ENCODE measurements around the gene SSBP3.
"Not testable (repeated sequence)": the region's sequence is repeated elsewhere in the genome, so short reads cannot be mapped to it uniquely, and the experiment has no call there.

Gene SSBP3

DNA sequence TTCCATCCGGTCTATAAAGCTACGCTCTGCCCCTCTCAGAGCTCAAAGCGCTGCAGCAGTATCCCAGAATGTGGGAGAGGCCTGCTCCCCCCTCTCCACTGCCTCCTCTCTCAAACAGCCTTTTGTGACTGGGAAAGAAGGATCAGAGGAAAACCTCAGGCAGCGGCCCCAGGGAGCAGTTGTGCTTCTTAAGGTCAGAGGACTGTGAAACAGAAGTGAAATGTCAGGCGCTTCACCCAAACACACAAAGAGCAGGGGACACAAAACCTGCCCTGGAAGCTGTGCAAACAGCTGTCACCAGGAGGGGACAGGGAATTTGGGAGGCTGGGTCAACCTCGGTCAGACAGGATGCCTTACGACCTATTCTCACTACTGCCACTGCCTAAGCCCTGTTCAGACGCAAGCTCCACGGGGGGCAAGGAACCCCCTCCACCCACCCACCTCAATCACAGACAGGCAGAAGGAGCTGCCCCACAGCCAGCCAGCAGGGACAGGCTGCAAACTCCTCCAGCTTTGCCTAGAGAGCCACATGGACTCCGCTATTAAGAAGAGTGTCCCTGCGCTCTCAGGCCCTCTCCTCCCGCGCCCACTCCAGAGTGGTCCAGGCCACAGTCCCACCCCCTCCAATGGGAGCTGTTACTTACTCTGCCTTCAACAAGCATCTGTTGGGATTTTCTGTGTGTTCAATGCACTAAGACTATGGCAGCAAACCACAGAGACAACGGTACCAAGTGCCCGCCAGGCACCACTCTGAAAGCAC, 14.6 kb downstream of the SSBP3 start:
- no peak for DNase-seq

DNA sequence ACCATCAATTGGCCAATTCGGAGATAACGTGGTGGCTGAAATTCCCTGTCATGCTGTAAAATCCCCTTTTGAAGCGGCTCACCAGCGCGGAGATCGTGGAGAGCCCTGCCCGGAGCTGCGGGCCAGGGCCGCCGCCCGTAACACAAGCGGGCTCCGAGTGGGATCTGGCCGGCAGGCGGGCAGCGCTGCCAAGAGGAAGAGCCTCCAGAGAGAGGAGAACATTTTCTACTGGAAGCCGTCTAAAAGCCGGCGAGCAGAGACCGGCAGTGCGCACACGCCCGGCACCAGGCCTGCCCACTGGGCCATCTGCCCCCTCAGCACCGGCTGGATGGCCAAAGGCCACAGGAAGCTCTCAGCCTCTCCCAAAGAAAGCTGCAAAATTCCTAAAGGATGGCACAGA, 15.5 kb downstream of the SSBP3 start:
- no peak for DNase-seq

DNA sequence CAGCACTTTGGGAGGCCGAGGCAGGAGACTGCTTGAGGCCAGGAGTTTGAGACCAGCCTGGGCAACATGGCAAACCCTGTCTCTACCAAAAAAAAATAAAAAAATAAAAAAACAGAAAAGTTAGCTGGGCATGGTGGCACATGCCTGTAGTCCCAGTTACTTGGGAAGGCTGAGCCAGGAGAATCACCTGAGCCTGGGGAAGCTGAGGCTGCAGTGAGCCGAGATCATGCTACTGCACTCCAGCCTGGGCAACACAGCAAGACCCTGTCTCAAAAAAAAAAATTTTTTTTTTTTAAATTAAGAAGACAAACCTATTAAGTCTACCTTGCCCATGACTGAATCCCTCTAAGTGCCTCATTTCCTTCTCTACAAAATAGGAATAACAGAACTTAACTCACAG, 16.6 kb downstream of the SSBP3 start:
- DNase-seq: not testable (repeated sequence)

DNA sequence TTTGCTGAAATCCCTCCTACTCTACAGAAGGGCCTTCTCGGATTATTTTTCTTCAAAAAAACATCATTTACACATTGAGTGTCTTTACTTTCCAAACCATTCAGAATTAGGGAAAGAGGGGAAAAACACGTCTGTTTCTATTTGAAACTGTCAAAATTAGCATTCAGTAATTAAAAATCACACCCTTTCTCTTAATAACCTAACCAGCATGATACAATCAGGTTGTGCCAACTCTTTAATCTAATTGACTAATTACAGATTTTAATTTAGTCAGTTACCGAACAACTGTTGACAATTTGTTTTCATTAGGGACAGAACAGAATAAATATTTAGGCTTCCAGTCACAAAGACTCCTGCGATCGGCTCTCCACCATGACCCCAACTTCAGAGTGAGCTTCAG, 18.8 kb downstream of the SSBP3 start:
- no peak for DNase-seq

DNA sequence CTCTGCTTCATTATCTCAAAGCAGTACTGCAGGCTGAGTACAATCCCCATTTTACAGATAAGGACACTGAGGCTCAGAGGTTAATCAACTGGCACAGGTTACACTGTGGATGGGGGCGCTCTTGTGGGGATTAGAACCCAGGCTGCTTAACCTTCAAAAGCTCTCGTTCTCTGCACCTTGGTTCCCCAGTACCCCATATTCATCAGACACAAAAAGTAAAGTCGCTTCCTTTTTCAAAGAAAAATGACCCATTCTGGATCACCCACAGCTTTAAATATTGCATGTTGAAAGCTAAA, 20.5 kb downstream of the SSBP3 start:
- no peak for DNase-seq

DNA sequence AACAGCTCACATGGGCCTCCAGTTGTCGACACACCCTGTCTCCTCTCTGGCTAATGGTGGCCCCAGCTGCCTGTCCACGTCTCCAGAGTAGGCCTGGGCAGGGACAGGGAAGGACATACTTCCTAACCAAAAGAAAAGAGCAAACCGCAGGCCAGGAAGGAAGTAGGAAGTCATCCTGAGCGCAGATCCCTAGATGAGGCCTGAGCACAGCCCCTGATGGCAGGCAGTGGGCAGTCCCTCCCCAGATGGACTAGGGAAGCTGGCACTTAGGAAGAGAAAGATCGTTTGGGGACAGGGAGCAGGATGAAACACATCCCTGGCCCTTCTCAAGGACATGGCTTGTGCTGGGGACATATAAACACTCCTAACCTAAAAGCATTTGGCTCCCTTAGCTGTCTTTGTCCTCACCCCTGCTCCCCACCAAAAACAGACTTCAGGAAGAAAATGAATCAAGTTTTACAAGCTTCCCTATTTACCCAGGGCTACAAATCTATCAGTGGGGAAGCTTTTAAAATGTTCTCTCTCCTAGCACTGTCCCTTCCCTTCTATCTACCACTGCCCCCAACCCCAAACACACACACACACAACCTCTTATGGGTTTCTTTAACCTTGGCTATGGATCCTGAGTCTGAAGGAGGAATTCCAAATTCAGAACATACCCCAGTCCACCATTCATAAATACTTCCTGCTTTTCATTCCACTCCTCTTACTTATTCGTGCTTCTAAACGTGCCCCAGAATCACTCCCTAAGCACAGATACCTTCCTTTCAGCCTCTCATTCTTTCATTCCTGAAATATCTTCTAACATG, 21.1 kb downstream of the SSBP3 start:
- no peak for DNase-seq

DNA sequence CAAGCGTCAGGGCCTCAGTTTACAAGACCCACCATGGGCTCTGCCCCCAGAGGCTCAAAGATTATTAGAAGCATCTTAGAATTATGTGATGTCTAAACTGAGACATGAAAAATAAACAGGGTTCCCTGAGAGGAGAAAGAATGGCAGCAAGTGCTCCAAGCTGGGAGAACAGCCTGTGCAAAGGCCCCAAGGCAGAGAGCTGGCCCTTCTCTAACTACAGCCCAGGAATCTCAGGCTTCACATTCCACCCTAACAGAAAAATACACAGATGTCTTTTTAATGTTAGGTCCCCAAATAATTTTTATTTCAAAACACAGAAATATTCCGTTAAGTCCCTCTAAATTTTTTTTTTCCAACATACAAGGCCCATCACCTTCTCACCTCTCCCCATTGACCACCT, 21.7 kb downstream of the SSBP3 start:
- no peak for DNase-seq

DNA sequence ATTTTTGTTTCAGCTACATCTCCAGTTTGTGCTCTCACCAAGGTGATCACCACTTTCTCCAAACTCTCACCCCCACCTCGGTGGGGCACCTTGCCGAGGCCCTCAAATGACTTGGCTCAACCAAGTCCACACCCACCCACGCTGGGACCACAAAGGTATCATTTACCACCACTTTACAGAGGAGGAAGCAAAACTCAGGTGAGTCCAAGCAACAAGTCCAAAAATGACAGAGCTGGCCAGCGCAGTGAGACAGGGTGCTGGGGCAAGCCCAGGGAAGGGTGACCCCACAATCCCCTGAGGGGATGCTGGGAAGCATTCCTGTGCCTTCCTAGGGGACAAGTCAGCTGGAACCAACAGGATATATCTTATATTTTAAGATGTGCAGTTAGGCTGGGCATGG, 24.7 kb downstream of the SSBP3 start:
- no peak for DNase-seq

DNA sequence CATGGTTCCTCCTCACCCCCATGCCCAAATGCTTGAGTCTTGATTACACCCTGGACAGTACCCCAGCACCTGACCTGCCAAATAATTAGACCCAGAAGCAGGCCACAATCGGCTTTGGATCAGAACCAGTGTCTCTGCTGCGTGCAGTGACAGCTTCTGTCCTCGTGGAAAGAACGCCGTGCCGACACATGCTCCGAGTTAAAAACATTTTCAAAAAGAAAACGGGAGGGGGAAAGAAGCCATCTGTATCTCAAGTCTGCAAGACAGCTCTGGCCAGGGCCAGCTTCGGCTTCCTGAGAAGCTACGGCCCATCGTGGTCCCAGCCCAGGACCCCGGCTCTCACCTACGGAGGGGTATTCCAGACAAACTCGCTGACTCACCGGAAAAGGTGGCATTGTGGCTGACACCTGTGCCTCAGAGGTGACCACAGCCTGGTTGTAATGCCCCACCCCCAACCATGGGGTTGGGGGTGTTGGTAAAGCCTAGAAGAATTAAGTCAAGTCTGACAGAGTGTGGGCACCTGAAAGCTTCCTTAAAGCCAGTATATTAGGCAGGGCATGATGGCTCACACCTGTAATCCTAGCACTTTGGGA, 25.8 kb downstream of the SSBP3 start:
- no peak for DNase-seq

DNA sequence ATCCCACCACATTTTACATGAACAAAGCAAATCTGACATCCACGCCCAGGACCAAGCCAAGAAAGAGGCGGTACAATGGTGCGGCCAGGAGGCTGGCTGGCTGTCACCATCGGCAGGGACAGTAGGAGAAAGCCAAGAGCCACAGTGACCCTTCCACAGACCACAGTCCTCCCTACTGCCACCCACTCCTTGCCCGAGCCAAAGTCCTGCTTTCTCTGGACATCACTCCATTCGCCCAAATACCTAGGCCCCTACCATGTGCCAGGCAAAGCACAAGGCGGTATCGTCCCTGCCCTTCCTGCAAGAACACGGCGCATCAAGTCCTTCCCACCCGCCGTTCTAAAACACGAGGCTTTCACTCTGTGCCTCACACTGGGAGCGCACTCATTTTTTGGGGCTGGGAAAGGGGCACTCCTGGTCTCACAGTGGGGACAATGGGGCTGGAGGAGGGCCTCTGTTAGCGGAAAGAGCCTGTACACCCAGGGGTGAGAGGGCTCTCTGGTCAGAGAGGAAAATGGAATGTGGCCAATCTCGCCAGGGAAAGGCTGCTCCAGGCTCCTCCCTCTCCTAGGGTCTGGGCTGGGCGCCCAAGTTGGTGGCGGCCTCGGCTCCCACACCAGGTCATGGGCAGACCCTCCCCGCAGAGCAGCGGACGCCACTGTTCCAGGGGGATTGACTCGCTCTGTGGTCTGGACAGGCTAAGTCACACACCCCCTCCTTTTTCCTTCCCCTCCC, 26.5 kb downstream of the SSBP3 start:
- no peak for DNase-seq

DNA sequence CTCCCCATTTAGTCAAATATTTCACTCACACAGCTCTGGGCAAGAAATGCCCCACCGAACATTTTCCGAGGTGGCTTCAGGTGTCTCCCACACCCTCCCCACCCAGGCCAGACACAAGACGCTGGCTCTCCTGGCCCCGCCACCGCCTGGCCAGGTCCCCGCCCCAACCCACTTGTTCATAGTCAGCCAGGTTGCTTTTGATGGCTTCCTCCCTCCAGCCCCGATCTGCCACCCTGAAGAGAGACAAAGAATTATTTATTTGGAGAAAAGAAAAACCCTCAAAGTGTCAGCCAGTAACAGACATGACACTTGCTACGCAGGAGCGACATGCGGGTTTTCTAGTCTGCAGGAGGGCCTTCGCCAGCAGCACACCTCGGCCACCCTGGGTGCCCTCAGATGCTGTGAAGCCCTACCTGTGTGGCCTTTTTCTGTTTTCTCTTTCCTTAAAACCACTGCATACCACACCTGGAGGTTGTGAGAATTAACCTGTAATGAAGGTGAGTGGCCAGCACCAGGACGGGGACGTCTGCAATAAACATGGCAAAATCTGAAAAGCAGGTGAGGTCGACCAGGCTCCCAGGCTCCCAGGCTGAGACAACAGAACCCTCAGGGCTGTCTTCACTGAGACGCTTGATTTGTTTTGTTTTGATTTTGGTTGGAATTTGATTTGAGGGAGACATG, 27.2 kb downstream of the SSBP3 start:
- DNase-seq: no peak

DNA sequence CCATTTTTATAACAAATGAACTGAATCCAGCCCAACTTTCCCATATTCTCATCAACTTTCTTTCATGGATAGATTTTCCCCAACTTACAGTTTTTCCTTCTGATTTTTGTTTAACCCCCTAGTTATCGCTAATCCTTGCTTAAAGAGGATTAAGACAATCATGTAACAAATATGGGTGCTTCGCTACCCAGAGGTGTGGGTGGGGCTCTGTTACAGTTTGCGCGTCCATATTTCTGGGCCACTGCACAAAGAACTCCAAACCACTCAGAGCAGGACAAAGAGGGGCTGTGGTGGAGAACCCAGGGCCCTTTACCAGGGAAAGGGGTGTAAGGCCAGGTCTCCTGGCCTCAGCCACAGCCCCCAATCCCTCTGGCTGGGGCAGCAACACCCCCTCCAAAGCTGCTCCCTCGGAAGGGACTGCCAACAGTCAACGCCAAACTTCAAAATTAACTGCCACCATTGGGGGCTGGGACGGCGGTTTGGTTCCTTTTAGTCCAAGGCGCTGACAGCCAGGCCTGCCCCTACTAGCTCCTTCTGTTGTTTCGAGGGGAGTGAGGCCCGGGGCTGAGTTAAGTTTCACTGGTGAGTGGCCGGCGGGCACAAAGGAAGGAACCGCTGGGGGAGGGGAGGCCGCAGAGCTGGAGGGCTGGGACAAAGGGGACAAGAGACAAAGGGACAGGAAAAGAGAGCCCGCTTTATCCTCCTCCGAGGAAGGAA, 27.9 kb downstream of the SSBP3 start:
- no peak for DNase-seq

DNA sequence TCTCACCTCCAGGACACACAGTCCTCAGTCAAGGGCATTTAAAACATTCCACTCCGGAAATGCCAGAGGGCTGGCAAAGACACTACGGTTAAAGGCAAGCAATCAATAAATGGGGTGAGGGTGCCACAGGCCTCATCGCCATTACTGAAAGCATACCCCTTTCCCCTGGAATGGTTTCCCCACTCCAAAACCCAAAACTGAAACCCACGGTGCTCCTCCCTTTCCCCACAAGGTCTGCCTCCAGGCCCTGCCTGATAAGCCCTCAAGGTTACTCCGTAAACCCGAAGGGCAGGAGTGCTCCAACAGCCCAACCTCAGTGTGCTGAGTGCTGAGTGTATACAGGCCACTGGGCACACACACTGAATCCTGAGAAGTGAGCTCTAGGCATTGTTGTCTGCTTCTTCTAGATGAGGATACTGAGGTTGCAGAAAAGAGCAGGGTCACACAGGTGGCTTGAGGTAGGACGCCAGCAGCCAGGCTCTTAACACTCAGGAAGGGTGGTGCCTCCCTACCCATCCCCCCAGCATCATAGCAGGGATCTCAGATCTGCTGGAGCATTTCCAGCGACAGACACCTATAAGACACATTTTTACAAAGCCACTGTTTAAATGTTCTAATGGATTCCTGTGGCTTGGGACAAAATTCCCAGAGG, 29.0 kb downstream of the SSBP3 start:
- no peak for DNase-seq

DNA sequence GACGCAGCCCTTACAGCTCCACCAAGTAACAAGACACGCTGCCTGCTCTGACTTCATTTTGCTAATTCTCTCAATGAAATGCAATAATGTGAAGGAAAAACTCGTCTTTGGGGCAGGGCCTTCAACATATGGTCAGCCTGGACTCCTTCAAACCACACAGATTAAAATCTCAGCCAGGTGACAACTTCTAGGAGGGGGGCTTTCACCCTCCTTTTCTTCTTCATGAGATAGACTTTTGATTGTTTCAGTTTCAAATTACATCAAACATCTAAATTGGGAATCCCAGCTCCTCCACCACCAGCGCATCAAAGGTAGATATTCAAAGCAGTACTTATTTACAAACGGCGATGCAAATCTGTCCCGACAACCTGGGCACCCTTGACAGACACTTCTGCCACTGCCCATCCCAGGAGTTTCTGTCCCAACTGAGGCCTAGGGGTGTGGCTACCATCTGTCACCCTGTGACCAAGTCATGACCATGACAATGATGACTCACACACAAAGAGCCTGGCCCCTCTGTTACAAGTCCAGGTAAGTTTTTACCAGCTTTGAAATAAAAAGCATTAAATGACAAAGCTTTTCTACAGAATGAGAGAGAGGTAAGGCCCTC, 29.7 kb downstream of the SSBP3 start:
- DNase-seq: no peak

DNA sequence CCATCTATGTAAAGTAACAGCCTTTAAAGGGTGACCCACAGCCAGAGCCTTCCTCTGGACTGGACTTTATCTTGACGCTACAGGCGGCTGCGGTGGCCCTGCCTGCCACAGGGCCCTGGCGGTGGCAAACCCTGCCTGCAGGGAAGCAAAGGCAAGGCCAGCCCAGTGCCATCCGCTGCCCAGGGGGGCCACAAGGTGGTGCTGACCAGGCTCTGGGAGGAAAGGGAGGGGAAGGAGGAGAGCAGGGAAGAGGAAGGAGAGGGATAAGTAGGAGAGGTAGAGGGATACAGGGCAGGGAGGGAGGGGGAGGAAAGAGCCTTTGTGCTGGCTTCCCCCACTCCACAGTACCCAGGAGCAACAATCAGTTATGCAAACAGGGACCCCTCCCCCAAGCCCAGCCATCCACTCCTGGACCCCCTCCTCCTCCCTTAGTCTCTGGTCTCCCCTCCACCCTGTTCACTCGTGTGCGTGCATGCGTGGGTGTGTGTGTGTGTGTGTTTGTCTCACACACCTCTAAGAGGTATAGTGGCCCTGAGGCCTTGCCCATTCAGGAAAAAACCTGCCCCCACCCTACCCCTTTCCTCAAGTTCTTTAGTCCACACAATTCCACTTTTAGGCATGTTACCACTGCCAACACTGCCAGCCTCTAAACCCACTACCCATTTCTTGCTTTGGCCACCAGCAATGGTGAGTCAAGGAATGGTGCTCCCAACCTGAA, 30.3 kb downstream of the SSBP3 start:
- DNase-seq: no peak

DNA sequence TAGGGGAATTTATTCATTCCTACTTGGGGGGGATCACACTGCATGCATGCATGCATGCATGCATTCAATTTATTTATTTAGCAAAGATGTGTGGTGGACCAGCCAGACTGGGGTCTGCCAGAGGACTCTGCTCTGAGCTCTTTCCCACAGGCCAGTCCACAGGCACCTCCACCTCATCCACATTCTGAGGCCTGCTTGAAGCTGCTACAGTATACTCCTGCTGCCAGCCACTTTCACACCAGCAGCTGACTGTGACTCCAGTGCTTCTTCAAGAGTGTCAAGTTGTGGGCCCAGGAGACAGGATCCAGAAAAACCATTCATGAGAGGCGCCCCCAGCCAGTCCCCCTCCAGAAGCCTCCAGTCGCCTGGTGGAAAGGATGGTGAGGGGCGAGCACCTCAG, 30.9 kb downstream of the SSBP3 start:
- DNase-seq: no peak

DNA sequence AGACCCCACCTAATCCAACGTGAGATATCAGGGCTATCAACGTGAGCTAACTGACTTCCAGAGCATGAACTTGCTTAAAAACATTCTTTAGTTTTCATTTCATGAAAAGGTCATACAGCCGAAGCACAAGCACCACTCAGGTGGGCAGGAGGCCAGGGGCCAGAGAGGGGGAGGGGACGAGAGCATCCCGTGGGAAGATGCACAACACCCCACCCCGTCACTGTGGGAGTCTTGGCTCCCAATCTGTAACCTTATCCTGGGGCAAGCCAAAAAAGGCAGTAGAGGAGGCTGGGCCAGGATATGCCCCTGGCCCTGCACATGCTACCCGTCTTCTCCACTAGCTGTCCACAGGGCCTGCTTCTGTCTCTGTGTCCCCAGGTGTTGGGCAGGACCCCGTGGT, 31.4 kb downstream of the SSBP3 start:
- no peak for DNase-seq

DNA sequence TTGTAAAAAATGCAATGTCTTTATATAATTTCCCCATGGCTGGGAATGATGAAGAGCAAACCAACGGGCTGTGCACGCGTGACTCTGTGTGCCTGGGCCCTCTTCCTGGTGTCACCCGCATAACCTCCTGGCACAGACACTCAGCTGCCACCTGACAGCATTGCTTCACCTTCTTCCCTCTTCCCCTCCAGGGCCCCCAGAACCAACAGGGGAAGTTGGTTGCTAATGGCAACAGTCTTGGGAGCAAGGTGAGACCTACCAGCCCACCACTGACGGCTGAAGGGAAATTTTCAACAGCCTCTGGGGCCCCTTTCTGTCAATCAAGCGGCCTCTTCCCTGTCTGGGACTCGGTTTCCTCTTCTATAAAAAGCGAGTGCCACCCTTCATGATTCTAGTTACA, 33.2 kb downstream of the SSBP3 start:
- no peak for DNase-seq

DNA sequence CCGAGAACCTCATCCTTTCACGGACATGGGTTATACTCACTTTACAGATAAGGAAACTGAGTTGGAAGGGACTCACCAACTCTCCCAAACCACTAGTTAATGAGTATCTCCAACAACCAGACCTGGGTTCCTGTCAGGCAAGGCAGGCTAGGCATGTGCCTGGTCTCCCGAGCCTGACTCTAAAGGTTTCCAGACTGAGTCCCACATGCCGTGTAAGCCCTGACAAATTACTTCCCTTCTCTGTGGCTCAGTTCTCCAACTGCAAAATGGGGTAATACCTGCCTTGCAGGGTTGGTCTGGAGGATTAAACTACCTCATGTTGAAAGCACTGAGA, 34.3 kb downstream of the SSBP3 start:
- no peak for DNase-seq

DNA sequence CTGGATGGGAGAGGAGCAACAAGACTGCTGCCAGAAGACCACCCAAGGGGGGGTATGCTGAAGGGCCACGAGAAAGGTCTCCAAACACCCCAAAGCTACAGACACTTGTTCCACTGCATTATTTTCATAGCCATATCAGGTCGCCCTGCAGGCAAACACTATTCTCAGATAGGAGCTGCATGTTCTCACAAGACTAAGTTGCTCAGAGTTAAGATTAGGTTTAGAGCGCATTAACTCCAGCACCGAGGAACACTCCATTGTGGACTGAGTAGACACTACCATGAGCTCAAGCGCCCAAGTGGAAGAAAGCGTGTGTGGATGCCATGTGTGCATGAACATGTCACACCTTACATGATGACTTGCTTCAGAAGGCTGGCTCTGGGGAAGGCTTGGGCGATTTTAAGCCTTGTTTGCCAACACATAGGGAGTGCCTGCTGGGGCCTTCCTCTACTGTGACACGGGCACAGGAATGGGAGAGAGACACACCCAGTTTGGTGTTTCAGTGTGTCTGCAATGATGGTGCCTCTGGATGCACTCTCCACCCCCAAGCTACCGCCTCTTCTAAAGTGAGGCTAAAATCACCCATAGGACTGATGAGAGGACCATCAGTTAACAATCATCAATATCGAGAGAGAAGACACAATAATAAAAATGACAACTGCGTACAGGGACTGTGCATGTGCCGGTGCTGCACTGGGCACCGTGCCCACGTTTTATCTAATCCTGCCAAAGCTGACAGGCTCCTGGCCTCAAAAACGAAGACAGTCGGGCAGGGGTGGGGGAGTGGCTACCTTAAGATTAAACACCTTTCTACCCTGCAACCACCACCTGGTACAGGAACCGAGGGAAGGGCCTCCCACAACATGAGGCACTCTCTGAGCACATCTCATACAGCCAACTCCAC, 34.9 kb downstream of the SSBP3 start:
- DNase-seq: no peak
